ENCODE results near the gene NDUFAF3. TPM values are rescaled to one million over a fixed set of nuclear protein-coding genes. Genes with fewer than 3 reads are reported as not detected.
"Not testable (repeated sequence)": the region's sequence is repeated elsewhere in the genome, so short reads cannot be mapped to it uniquely, and the experiment has no call there.

The NDUFAF3 gene
- total RNA-seq, 1 donor from 2014 or later, result 67.0 TPM

DNA sequence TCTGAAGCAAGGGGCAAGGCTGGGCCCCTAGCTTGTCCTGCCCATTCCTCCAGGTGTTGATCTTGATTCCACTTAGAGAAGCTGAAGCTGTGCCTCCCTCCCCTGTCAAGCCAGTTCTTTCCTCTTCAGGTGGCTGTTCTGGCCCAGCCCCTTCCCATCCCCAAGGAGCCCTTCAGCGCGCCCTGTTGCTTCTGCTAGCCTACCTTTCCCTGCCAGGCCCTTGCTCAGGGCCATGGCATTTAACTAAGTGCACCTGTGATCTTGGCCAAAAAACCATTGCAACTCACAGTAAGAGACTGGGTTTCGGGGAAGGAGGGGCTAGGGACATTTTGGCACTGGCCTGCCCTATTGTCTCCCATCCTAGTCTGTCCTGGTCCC, 16.6 kb upstream of the NDUFAF3 start:
- Mint-ChIP-seq H3K9me3 (no peaks in the 10 kb centered on the region), H3K4me1 (ENCODE audit: unreplicated experiment) (peaks cover 19% of the 10 kb centered on the region), H3K27ac (peak overlapping the region; percentile 23), H3K27me3 (no peaks in the 10 kb centered on the region), H3K36me3 (peaks cover 11% of the 10 kb centered on the region), H3K4me3 (no peak overlapping the region)
- DNase-seq (ENCODE audit: extremely low spot score, unreplicated experiment), result no peak
- TF ChIP-seq, protein P1, sequence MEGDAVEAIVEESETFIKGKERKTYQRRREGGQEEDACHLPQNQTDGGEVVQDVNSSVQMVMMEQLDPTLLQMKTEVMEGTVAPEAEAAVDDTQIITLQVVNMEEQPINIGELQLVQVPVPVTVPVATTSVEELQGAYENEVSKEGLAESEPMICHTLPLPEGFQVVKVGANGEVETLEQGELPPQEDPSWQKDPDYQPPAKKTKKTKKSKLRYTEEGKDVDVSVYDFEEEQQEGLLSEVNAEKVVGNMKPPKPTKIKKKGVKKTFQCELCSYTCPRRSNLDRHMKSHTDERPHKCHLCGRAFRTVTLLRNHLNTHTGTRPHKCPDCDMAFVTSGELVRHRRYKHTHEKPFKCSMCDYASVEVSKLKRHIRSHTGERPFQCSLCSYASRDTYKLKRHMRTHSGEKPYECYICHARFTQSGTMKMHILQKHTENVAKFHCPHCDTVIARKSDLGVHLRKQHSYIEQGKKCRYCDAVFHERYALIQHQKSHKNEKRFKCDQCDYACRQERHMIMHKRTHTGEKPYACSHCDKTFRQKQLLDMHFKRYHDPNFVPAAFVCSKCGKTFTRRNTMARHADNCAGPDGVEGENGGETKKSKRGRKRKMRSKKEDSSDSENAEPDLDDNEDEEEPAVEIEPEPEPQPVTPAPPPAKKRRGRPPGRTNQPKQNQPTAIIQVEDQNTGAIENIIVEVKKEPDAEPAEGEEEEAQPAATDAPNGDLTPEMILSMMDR (conservative IDR thresholded peaks at IDR 0.05), result no peak

DNA sequence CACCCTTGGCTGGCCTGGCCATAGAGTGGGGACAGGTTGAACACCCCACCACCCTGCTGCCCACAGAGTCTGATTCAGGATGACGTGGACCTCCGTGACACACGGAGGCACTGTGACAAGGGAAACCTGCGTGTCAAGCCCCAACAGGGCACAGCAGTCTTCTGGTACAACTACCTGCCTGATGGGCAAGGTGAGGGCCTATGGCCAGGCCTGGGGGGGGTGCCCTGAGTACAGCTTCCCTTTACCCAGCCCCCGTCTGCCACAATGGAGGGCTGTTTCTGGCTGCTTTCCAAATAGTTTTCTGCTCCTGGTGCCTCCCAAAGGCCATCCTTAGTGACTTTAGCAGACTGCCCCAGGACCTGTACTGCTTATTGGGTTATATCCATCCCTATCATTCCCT, 15.9 kb upstream of the NDUFAF3 start:
- H3K4me3 Mint-ChIP-seq, result peak overlapping the region; percentile 100
- TF ChIP-seq, protein P1 (conservative IDR thresholded peaks at IDR 0.05), result no peak
- DNase-seq (ENCODE audit: extremely low spot score, unreplicated experiment), result no peak
- no peaks in the 10 kb centered on the region for H3K27me3 Mint-ChIP-seq
- no peaks in the 10 kb centered on the region for H3K9me3 Mint-ChIP-seq
- peaks cover 19% of the 10 kb centered on the region for H3K4me1 Mint-ChIP-seq (ENCODE audit: unreplicated experiment)
- H3K36me3 Mint-ChIP-seq, result peaks cover 11% of the 10 kb centered on the region
- H3K27ac Mint-ChIP-seq, result peak overlapping the region; percentile 100

DNA sequence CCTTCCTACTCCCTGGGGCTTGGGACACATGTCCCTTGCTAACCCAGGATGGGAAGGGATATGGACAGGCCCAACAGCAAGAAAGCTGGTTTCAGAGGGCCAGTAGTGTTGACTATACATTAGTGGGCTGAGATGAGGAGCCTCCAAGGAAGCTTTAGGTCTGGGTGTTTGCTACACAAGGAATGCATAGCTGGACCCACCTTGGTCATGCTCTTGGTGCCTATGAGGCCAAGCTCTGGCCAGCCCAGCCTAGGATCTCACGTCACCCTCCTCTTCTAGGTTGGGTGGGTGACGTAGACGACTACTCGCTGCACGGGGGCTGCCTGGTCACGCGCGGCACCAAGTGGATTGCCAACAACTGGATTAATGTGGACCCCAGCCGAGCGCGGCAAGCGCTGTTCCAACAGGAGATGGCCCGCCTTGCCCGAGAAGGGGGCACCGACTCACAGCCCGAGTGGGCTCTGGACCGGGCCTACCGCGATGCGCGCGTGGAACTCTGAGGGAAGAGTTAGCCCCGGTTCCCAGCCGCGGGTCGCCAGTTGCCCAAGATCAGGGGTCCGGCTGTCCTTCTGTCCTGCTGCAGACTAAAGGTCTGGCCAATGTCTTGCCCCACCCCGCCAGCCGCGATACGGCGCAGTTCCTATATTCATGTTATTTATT, 15.4 kb upstream of the NDUFAF3 start:
- H3K4me1 Mint-ChIP-seq (ENCODE audit: unreplicated experiment), result peaks cover 19% of the 10 kb centered on the region
- H3K27me3 Mint-ChIP-seq, result no peaks in the 10 kb centered on the region
- H3K36me3 Mint-ChIP-seq, result peaks cover 11% of the 10 kb centered on the region
- TF ChIP-seq, protein P1 (conservative IDR thresholded peaks at IDR 0.05), result no peak
- H3K4me3 Mint-ChIP-seq, result peak overlapping the region; percentile 100
- H3K9me3 Mint-ChIP-seq, result no peaks in the 10 kb centered on the region
- H3K27ac Mint-ChIP-seq, result peak overlapping the region; percentile 100
- DNase-seq (ENCODE audit: extremely low spot score, unreplicated experiment), result no peak

DNA sequence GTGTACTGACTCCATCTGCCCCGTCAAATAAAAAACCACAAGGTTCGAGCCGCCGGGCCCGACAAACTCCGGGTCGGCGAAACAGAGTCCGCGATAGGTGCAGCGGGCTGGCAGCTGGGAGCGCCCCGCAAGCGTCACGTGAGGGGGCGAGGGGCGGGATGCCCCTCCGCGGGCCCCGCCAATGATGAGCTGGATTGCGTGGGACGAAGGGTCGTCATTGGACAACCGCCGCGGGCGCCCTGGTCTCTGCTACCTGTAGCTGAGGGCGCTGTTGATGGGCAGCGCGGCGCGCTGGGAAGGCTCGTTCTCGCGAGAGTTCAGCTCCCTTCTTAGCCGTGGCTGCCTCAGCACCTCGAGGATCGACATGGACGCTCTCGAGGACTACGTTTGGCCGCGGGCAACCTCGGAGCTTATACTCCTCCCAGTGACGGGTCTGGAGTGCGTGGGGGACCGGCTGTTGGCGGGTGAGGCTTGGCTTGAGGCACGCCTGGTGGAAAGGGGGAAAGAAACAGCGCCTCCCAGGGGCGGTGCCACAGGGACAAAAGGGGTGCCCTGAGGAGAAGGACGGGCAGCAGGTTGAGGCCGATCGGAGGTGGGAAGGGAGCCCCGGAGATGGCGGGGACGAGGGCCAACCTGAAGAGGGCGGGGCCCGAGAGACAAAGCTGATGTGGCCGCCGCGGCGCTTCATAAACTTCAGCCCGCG, 14.7 kb upstream of the NDUFAF3 start, which contains the start of gene WDR6:
WDR6 (plus strand) TSS at position 324 of the 703 bp plus-strand sequence; CDS start at position 365, 41 bp downstream.
- Mint-ChIP-seq H3K9me3 (no peaks in the 10 kb centered on the region), H3K27ac (peak within 1 kb of the TSS; percentile 100), H3K36me3 (peaks cover 11% of the 10 kb centered on the region), H3K4me3 (peak within 1 kb of the TSS; percentile 100), H3K27me3 (no peaks in the 10 kb centered on the region), H3K4me1 (ENCODE audit: unreplicated experiment) (peaks cover 19% of the 10 kb centered on the region)
- TF ChIP-seq, protein P1 (conservative IDR thresholded peaks at IDR 0.05), result peak; percentile 46
- DNase-seq (ENCODE audit: extremely low spot score, unreplicated experiment), result peak; percentile 97

DNA sequence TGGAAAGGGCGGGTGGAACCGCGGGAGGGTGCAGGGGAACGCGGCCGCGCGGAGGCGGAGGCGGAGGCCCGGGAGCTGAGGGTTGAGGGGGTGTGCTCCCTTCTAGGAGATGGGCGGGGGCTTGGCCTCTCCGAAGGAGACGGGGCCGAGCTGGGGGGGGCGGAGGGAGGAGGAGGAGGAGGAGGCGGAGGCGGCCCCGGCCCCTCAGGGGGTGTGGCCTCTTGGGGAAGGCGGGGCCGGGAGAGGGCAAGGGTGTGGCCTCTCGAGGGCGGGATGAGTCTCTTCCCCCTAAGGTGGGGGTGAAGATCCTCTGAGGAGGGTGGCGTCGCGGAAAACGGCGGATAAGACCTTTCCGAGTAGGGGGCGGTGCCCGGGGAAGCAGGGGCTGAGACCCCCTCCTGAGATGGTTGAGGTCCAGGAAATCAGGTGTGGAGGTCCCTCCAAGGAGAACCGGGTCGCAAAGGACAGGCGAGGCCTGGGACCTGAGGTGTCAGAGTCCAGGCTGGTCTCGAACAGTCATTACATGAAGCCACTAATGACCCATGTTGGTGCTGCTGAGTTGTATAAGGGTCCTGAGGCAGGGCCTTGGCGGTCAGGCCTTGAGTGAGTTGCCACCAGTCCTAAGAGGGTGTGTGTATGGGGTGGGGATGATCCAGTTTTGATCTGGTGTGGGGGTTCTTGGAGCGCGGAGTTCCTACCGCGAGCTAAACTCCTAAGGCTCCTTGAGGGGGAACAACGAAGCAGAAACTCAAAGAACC, 14.0 kb upstream of the NDUFAF3 start:
- Mint-ChIP-seq H3K27ac (peak overlapping the region; percentile 100), H3K27me3 (no peaks in the 10 kb centered on the region), H3K4me1 (ENCODE audit: unreplicated experiment) (peaks cover 19% of the 10 kb centered on the region), H3K4me3 (peak overlapping the region; percentile 100), H3K36me3 (peaks cover 11% of the 10 kb centered on the region), H3K9me3 (no peaks in the 10 kb centered on the region)
- TF ChIP-seq, protein P1 (conservative IDR thresholded peaks at IDR 0.05), result no peak
- DNase-seq (ENCODE audit: extremely low spot score, unreplicated experiment), result peak; percentile 90

DNA sequence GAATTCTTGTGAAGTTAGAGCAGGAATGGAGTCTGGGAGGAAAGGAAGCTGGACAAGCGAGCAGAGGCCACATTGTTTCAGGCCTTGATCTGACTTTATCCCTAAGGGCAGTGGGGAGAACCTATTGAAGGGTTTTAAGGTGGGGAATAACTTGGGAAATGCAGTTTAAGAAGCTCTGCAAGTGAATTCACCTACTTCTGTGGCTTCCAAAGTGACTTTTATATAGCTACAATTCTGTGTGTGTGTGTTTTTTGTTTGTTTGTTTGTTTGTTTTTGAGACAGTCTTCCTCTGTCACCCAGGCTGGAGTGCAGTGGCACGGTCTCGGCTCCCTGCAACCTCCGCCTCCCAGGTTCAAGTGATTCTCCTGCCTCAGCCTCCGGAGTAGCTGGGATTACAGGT, 13.3 kb upstream of the NDUFAF3 start:
- peaks cover 19% of the 10 kb centered on the region for H3K4me1 Mint-ChIP-seq (ENCODE audit: unreplicated experiment)
- peak overlapping the region; percentile 100 for H3K27ac Mint-ChIP-seq
- H3K36me3 Mint-ChIP-seq, result peaks cover 11% of the 10 kb centered on the region
- not testable (repeated sequence) for DNase-seq (ENCODE audit: extremely low spot score, unreplicated experiment); H3K27me3 Mint-ChIP-seq; H3K9me3 Mint-ChIP-seq
- peak overlapping the region; percentile 100 for H3K4me3 Mint-ChIP-seq
